ENCODE results near the gene TUT7. TPM values are rescaled to one million over a fixed set of nuclear protein-coding genes. Genes with fewer than 3 reads are reported as not detected.
A peak's percentile ranks its signal among the peaks of the same experiment; 100 is the strongest.
"Not testable (repeated sequence)": the region's sequence is repeated elsewhere in the genome, so short reads cannot be mapped to it uniquely, and the experiment has no call there.

Gene TUT7
- total RNA-seq (100 to 1,000 TPM in 1 of 5 donors, 10 to 100 TPM in 4; 45.6 to 143 (median 58.3) TPM), polyA plus RNA-seq (10 to 100 TPM; 11.9 to 13.9 (median 13.8) TPM)
- long read RNA-seq, donor 1: 0 reads
- long read RNA-seq, donor 2, partial matches to known transcripts: 14 of 14 reads
- long read RNA-seq, donor 2, other reads (novel, unspliced or antisense): 0 of 14 reads
- long read RNA-seq, donor 3: 0 reads
- long read RNA-seq, donor 4: 0 reads
- long read RNA-seq, donor 5: 0 reads
- long read RNA-seq, donor 6, partial matches to known transcripts: 19 of 19 reads
- long read RNA-seq, donor 6, other reads (novel, unspliced or antisense): 0 of 19 reads
- long read RNA-seq, donor 7: 0 reads
- long read RNA-seq, donor 8: 0 reads
- long read RNA-seq, donor 9, partial matches to known transcripts: 0 of 1 reads
- long read RNA-seq, donor 9, other reads (novel, unspliced or antisense): 0 of 1 reads
- long read RNA-seq, donor 10: 0 reads

- Histone ChIP-seq H3K4me1 (peaks cover 37 to 56% (median 45%) of the 10 kb centered on the region in 4 donors), H3K4me3 (peak within 1 kb of the TSS; percentile 77 to 100 (median 92)), H3K9me3 (no peaks in the 10 kb centered on the region), H3K27ac (peak within 1 kb of the TSS; percentile 96 to 99 (median 98)), H3K27me3 (no peaks in the 10 kb centered on the region), H3K36me3 (peaks cover 0 to 16% (median 11%) of the 10 kb centered on the region in 4 donors)
- peak; percentile 56 to 94 (median 92) for TF ChIP-seq POLR2AphosphoS5 (IDR thresholded peaks at IDR 0.05)
- peak in 1 of 4 donors; percentile 43 for TF ChIP-seq POLR2A (IDR thresholded peaks at IDR 0.05)
- TF ChIP-seq CTCF (IDR thresholded peaks at IDR 0.05): no peak
- TF ChIP-seq EP300 (IDR thresholded peaks at IDR 0.05): no peak
- 0% methylated on average over 41 to 79 of the region's 79 CpGs for WGBS, 5 donors
- DNase-seq: peak; percentile 97 to 98
- intact Hi-C loops (cut with DNase I; ENCODE audit: low total_unique reads): no loop called here
Observed at GRCh38 chr9:86354011-86354817, at the start of gene TUT7. Gene TUT7, minus strand, starts transcription at chr9:86354410. Its CDS starts 1,211 bp downstream, at chr9:86353199.

GRCh38 chr9:86402591-86402990 is 48.4 kb upstream of the TUT7 start:
- no peak for TF ChIP-seq POLR2AphosphoS5 (IDR thresholded peaks at IDR 0.05)
- TF ChIP-seq POLR2A (IDR thresholded peaks at IDR 0.05): no peak
- TF ChIP-seq CTCF (IDR thresholded peaks at IDR 0.05): no peak
- TF ChIP-seq EP300 (IDR thresholded peaks at IDR 0.05): no peak
- intact Hi-C loops (cut with DNase I; ENCODE audit: low total_unique reads): no loop called here
- no peak overlapping the region for H3K4me3 ChIP-seq
- no peaks in the 10 kb centered on the region for H3K27me3 ChIP-seq
- peaks cover 19 to 36% (median 31%) of the 10 kb centered on the region in 4 donors for H3K4me1 ChIP-seq
- no peak for DNase-seq
- H3K36me3 ChIP-seq: no peaks in the 10 kb centered on the region
- WGBS, 5 donors: 64 to 78% (median 73%) methylated on average over 3 of the region's 3 CpGs
- H3K9me3 ChIP-seq: no peaks in the 10 kb centered on the region
- H3K27ac ChIP-seq: no peak overlapping the region

GRCh38 chr9:86396412-86396811 is 42.2 kb upstream of the TUT7 start:
- Histone ChIP-seq H3K4me1 (no peaks in the 10 kb centered on the region), H3K27me3 (no peaks in the 10 kb centered on the region), H3K4me3 (no peak overlapping the region), H3K27ac (no peak overlapping the region), H3K36me3 (no peaks in the 10 kb centered on the region), H3K9me3 (peaks cover 0 to 6% (median 0%) of the 10 kb centered on the region in 4 donors)
- TF ChIP-seq CTCF (IDR thresholded peaks at IDR 0.05) (no peak), POLR2A (IDR thresholded peaks at IDR 0.05) (no peak), EP300 (IDR thresholded peaks at IDR 0.05) (no peak), POLR2AphosphoS5 (IDR thresholded peaks at IDR 0.05) (no peak)
- DNase-seq: no peak
- WGBS, 5 donors: 85 to 93% (median 86%) methylated on average over 2 of the region's 2 CpGs
- intact Hi-C loops (cut with DNase I; ENCODE audit: low total_unique reads): no loop called here

- H3K36me3 ChIP-seq; H3K27me3 ChIP-seq; intact Hi-C loops (cut with DNase I; ENCODE audit: low total_unique reads); H3K27ac ChIP-seq; DNase-seq; H3K4me1 ChIP-seq; H3K4me3 ChIP-seq; H3K9me3 ChIP-seq: not testable (repeated sequence)
- WGBS, 5 donors: 45 to 76% (median 61%) methylated on average over 4 of the region's 4 CpGs
Observed at GRCh38 chr9:86390184-86390583, 36.0 kb upstream of the TUT7 start.
